Panc1 (cell line): ENCODE data around the gene LPIN1.

ENCODE experiments used
- POLR2AphosphoS5 ChIP-seq: IDR thresholded peaks from 2 replicates; pipeline ENCODE4 v1.6.1; 2012; ENCODE audit warnings: mild to moderate bottlenecking, low read depth, low read length, moderate library complexity
- SIN3A ChIP-seq: IDR thresholded peaks from 2 replicates; pipeline ENCODE4 v1.6.1; 2012; ENCODE audit warnings: low read depth, mild to moderate bottlenecking, low read length, moderate library complexity, borderline replicate concordance; ENCODE audit not compliant: insufficient read depth
- TCF7L2 ChIP-seq: IDR thresholded peaks from 2 replicates; pipeline ENCODE4 v1.6.1; 2011; ENCODE audit warnings: mild to moderate bottlenecking, low read depth, low read length, inconsistent platforms
- TF ChIP-seq, protein P1 (sequence below): fragments of 450-650 bp; IDR thresholded peaks from 2 replicates; pipeline ENCODE4 v1.5.1; 2017; ENCODE audit warnings: mild to moderate bottlenecking
- TF ChIP-seq, protein P2 (sequence below), 2 experiments: IDR thresholded peaks; 2 replicates each; pipeline ENCODE4 v1.6.1; 2011 to 2012; ENCODE audit warnings: low read depth in 2 of 2, control low read depth in 1 of 2, low read length in 1 of 2, mild to moderate bottlenecking in 1 of 2, moderate library complexity in 1 of 2; ENCODE audit not compliant: insufficient read depth in 1 of 2

DNA sequence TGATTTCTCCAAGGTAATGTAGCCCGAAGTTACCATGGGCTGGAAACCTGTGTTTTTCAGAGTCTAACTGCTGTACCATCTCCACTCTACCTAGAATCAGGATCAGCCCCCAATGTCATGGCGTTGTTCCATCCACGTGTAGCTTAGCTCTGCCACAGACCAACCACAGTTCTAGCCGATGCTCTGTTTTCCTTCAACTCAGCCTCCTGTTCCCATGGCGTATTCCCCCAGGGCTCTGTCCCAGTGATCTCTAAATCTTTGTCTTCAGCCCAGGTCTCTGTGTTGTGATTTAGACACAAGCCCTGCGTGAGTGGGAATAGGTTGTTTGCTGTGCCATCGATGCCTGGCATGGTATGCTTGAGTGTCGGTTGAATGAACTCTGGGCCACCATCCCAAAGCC lies 53.4 kb downstream of the LPIN1 start:
- TF ChIP-seq POLR2AphosphoS5 (no peak), TCF7L2 (no peak), SIN3A (no peak)
- TF ChIP-seq, protein P1, sequence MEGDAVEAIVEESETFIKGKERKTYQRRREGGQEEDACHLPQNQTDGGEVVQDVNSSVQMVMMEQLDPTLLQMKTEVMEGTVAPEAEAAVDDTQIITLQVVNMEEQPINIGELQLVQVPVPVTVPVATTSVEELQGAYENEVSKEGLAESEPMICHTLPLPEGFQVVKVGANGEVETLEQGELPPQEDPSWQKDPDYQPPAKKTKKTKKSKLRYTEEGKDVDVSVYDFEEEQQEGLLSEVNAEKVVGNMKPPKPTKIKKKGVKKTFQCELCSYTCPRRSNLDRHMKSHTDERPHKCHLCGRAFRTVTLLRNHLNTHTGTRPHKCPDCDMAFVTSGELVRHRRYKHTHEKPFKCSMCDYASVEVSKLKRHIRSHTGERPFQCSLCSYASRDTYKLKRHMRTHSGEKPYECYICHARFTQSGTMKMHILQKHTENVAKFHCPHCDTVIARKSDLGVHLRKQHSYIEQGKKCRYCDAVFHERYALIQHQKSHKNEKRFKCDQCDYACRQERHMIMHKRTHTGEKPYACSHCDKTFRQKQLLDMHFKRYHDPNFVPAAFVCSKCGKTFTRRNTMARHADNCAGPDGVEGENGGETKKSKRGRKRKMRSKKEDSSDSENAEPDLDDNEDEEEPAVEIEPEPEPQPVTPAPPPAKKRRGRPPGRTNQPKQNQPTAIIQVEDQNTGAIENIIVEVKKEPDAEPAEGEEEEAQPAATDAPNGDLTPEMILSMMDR = no peak
- TF ChIP-seq, protein P2, sequence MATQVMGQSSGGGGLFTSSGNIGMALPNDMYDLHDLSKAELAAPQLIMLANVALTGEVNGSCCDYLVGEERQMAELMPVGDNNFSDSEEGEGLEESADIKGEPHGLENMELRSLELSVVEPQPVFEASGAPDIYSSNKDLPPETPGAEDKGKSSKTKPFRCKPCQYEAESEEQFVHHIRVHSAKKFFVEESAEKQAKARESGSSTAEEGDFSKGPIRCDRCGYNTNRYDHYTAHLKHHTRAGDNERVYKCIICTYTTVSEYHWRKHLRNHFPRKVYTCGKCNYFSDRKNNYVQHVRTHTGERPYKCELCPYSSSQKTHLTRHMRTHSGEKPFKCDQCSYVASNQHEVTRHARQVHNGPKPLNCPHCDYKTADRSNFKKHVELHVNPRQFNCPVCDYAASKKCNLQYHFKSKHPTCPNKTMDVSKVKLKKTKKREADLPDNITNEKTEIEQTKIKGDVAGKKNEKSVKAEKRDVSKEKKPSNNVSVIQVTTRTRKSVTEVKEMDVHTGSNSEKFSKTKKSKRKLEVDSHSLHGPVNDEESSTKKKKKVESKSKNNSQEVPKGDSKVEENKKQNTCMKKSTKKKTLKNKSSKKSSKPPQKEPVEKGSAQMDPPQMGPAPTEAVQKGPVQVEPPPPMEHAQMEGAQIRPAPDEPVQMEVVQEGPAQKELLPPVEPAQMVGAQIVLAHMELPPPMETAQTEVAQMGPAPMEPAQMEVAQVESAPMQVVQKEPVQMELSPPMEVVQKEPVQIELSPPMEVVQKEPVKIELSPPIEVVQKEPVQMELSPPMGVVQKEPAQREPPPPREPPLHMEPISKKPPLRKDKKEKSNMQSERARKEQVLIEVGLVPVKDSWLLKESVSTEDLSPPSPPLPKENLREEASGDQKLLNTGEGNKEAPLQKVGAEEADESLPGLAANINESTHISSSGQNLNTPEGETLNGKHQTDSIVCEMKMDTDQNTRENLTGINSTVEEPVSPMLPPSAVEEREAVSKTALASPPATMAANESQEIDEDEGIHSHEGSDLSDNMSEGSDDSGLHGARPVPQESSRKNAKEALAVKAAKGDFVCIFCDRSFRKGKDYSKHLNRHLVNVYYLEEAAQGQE (IDR thresholded peaks at IDR 0.05; ENCODE audit: insufficient read depth in 1 of 2, low read depth in 2 of 2, low read length in 1 of 2) = no peak
